Fibroblast of the conjunctiva (primary cell): ENCODE data around the gene TMEM134.

Experiments
- DNase-seq: peaks from one replicate; pipeline ENCODE4 v3.0.0-alpha.2; 2010; ENCODE audit warnings: low read depth

TMEM134 gene

GRCh38 chr11:67422891-67423290 is 46.2 kb downstream of the TMEM134 start:
- DNase-seq, result no peak

DNA sequence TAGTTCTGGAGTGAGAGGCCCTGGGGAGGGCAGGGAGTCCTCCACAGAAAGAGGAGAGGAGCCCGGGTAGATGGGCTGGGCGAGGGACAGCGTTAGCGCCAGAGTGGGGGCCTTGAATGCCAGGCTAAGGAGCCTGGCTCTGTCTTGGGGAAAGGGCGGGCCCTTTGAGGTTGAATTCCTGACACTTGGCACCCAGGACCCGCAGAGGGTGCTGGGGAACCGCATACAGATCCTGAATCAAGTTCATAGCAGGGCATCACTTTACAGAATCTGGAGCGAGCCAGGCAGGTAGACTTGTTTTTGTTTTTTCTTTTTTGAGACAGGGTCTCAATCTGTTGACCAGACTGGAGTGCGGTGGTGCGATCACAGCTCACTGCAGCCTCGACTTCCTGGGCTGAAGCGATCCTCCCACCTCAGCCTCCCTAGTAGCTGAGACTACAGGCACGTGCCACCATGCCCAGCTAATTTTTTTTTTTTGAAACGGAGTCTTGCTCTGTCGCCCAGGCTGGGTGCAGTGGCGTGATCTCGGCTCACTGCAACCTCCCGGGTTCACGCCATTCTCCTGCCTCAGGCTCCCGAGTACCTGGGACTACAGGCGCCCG is 47.5 kb downstream of the TMEM134 start:
- no peak for DNase-seq

- peak; percentile 74 for DNase-seq
Measured at GRCh38 chr11:67420646-67421429, 48.2 kb downstream of the TMEM134 start.

DNA sequence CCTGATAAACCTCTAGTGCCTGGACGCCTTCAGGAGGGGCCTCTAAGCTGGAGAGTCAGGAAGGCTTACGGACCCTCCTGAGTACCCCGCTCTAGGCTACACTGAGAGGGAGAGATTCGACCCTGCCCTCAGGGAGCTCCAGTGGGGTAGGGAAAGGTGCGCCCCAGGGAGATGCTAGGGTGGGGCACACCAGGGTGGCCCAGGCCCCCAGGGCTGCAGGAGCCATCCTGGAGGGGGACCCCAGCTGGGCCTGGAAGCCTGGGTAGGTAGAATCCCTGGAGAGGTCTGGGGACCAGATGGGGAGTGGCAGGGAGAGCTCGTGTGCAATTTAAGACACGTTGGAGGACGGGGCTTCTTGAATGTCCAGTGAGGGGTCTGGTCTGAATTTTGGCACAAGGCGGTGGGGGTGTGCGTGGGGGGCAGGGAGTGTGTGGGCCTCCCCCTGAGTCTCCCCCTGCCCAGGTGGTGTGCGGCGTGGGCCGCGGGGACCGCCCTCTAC is 48.9 kb downstream of the TMEM134 start:
- no peak for DNase-seq

DNA sequence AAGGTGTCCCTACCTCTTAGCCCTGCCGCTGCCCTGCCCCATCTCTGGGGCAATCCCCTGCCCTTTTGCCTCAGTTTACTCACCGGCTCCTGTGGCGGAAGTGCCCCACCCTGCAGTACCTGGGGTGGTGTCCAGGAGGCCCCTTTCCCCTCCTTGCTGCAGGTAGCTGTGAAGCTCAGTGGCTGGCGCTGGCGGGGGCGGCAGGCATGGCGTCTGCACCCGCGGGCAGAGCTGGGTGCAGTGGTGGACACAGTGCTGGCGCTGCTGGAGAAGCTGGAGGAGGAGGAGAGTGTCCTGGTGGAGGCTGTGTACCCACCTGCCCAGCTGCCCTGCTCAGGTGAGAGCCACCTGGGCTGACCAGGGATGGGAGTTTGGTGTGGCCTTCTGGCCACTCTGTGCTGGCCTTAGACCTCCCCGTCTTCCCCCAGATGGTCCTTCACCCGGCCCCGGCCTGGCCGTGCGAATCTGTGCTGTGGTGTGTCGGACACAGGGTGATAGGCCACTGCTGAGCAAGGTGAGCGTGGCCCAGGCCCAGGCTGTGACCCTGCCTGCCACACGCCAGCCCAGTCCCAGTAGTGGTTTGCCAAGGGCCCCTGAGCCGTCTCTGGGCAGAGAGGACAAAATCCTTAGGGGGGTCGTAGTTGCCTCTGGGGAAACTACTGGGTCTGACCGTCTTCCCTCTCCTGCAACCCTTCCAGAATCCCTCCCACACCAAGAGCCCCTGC is 49.6 kb downstream of the TMEM134 start:
- DNase-seq, result no peak

DNA sequence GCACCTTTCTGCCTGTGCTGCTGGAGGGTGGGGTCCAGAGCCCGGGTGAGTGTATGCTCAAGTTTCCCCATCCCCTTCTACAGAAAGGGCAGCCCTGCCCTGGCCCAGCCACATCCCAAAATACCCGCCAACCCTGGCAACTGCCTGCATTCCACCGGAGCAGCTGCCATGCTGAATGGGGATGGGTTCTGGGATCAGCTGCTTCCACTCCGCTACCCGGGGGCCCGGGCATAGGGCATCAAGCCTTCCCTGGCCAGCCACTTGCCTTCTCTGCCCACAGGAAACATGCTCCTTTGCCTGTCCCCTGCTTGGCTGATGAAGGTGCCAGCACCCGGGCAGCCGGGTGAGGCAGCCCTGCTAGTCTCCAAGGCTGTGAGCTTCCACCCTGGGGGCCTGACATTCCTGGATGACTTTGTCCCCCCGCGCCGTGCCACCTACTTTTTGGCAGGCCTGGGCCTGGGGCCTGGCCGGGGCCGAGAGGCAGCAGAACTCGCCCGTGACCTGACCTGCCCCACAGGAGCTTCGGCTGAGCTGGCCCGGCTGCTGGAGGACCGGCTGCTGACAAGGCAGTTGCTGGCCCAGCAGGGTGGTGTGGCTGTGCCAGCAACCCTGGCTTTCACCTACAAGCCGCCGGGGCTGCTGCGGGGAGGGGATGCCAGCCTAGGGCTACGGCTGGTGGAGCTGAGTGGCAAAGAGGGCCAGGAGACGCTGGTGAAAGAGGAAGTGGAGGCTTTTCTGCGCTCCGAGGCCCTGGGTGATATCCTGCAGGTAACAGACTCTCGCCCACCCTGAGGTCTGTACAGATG is 50.4 kb downstream of the TMEM134 start:
- DNase-seq, result no peak

DNA sequence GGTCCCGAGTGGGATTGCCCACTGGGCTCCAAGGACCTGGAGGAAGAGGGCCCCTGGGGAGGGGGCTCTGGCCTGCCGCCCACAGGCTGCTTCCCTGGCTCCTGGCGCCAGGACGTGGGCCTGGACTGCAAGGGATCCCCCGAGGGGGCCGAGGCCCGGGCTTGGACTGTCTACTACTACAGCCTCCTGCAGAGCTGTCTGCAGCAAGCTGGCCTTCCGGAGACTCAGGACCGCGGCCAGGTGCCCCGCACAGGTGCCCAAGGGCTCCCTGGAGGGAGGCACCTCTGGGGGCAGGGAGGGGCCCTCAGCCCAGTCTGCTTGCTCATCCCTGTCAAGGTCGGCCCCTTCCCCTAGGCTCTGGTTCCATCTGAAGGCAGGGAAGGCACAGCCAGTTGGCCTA is 51.6 kb downstream of the TMEM134 start:
- no peak for DNase-seq

DNA sequence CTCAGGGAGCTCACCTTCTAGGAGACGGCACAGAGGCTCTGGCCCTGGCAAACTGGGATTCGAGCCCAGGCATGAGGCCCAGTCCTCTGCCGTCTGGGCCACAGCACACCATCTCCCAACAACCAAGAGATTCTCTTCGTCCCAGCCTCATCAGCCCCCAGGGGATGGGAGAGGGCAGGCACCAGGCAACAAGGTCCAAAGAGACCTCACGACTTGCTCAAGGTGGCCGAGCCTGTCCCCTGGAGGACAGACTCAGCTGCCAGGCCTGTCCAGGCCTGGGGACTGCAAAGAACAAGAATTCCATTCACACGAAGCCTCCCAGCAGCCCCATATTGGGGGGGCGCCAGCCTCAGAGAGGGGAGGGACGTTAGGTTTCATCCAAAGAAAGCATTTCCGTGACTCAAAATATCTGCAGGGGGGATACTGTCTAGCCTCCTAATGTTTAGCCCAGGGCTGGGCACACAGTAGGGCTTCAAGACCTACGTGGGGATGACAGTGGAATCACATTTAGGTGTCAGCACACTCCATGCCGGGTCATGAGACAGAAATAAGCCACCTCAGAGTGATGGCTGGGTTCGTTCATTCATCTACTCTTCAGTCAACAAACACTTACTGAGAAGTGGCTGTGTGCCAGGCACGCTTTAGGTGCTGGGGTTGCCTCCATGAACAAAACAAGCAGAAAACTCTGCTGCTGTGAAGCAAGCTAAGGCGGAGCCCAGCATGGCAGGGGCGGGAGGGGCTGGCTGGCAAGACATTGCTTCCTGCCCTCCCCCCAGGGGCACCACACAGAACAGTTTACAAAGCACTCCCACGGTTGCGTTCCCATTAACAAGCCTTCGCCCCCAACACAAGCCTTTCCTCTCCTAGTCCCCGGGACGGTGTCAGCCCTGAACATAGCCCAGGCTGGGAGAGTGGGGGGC is 52.4 kb downstream of the TMEM134 start:
- DNase-seq, result no peak

DNA sequence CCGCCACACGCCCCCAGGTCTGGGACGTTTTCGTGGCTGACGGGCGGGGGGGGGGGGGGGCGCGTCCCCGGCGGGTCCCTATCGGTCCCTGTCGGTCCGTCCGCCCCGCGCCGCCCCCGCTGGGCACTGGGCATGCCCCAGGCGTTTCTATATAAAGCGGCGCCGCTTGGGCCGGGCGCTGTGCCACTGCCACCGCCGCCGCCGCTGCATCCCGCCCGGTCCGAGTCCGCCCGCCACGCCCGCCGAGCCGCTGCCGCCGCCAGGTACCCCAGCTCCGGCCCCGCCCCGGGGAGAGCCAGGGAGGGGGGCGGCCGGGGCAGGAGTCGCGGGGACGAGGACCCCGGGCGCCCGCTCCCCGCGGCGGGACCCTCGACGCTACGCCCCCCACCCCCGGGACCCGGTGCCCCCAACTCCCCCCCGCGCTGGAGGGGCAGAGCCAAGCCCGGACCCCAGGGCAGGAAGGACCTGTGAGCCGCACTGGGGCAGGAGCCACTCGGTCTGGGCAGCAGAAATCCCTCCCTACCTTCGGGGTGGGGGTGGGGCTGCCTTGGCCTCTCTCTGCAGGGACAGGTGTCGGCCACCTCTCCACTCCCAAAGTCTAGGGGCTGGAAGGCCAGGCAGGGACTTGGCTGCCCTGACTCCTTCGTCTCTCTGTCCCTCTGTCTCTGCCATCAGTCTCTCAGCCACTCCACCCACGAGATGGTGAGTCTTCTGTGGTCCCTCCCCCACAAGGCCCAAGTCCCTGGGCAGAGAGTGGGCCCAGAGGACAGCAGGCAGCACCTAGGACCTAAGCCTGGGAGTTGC is 53.3 kb downstream of the TMEM134 start, which contains the start of gene CARNS1:
Gene CARNS1, plus strand, starts transcription at position 178 of the 804 bp plus-strand sequence. Its CDS starts 522 bp downstream, at position 700.
- no peak for DNase-seq

DNA sequence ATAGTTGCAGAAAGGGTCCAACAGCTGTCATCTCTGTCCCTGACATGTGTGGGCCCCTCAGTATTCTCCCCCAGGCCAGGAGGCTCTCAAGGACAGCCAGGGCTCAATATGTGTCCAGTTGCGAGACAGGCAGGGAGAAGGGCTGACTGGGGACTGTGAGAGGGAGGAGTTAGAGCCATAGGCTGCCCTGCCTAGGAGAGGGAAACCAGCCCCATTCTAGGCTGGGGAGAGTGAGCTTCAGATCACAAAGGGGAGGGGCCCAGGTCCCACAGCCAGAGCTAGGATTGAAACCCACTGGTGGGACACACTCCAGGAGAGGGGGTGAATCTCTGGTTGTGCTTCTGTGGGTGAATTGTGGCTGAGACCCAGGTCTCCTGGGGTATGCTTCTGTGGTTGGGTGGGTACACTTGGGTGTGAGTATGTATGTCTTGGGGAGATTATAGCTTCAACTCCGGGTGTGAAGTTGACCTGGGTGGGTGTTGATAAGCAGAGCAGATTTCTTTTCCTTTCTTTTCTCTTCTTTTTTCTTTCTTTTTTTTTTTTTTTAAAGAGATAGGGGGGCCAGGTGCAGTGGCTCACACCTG is 55.7 kb downstream of the TMEM134 start:
- no peak for DNase-seq

- DNase-seq, result no peak
Measured at GRCh38 chr11:67412495-67413179, 56.4 kb downstream of the TMEM134 start.

DNA sequence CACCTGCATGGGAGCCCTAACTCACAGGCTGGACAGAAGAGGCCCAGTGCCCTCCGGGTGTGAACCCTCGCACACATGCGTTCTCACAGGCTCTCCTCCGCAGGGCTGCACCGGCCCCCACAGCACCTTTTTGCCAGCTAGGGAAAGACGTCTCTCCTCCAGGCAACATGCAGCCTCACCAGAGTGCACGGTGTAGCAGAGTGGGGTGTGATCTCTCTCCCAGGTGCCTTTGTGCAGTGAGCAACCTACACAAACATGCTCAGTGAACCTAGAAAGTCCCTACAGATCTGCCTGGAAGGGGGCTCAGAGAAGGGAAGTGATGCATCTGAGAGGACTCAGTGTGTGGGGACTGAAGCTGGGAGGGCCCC is 57.3 kb downstream of the TMEM134 start:
- DNase-seq, result no peak
